ENCODE measurements around the gene MYOCD. TPM values are rescaled to one million over a fixed set of nuclear protein-coding genes. Genes with fewer than 3 reads are reported as not detected.

The MYOCD gene
- polyA plus RNA-seq, 6 donors from 2014 or later = not detected

GRCh38 chr17:12759090-12759489 is 93.4 kb downstream of the MYOCD start:
- no peaks in the 10 kb centered on the region for H3K36me3 Mint-ChIP-seq
- no peaks in the 10 kb centered on the region for H3K4me1 Mint-ChIP-seq
- H3K9me3 Mint-ChIP-seq = peaks cover 0 to 11% (median 1%) of the 10 kb centered on the region in 7 donors
- H3K27me3 Mint-ChIP-seq = peaks cover 0 to 12% (median 5%) of the 10 kb centered on the region in 3 donors
- no peak overlapping the region for H3K4me3 Mint-ChIP-seq
- ATAC-seq (ENCODE audit: low read depth in 2 of 2) (no peak), DNase-seq (no peak)
- H3K27ac Mint-ChIP-seq = no peak overlapping the region

- no peak for DNase-seq
- Mint-ChIP-seq H3K27ac (no peak overlapping the region), H3K36me3 (no peaks in the 10 kb centered on the region), H3K4me3 (no peak overlapping the region), H3K27me3 (peaks cover 5 to 11% (median 7%) of the 10 kb centered on the region in 3 donors), H3K9me3 (peaks cover 0 to 11% (median 1%) of the 10 kb centered on the region in 7 donors), H3K4me1 (no peaks in the 10 kb centered on the region)
- no peak for ATAC-seq (ENCODE audit: low read depth in 2 of 2)
These were observed 99.9 kb downstream of the MYOCD start for GRCh38 chr17:12765548-12765947.

- H3K4me3 Mint-ChIP-seq = no peak overlapping the region
- H3K4me1 Mint-ChIP-seq = no peaks in the 10 kb centered on the region
- H3K27me3 Mint-ChIP-seq = peaks cover 0 to 7% (median 7%) of the 10 kb centered on the region in 3 donors
- H3K27ac Mint-ChIP-seq = peak overlapping the region in 1 of 6 donors; percentile 50
- peaks cover 0 to 4% (median 0%) of the 10 kb centered on the region in 7 donors for H3K9me3 Mint-ChIP-seq
- no peak for ATAC-seq (ENCODE audit: low read depth in 2 of 2)
- no peaks in the 10 kb centered on the region for H3K36me3 Mint-ChIP-seq
- DNase-seq = no peak
These were observed 102.6 kb downstream of the MYOCD start for GRCh38 chr17:12768255-12768654.

- ATAC-seq (ENCODE audit: low read depth in 2 of 2) (no peak), DNase-seq (no peak)
- no peak overlapping the region for H3K27ac Mint-ChIP-seq
- H3K27me3 Mint-ChIP-seq = peaks cover 0 to 7% (median 7%) of the 10 kb centered on the region in 3 donors
- peaks cover 0 to 4% (median 0%) of the 10 kb centered on the region in 7 donors for H3K9me3 Mint-ChIP-seq
- H3K4me1 Mint-ChIP-seq = no peaks in the 10 kb centered on the region
- H3K4me3 Mint-ChIP-seq = no peak overlapping the region
- no peaks in the 10 kb centered on the region for H3K36me3 Mint-ChIP-seq
These were observed 104.3 kb downstream of the MYOCD start for GRCh38 chr17:12769981-12770380.

- Mint-ChIP-seq H3K27ac (no peak overlapping the region), H3K4me3 (no peak overlapping the region), H3K36me3 (no peaks in the 10 kb centered on the region), H3K4me1 (no peaks in the 10 kb centered on the region), H3K27me3 (peaks cover 0 to 7% (median 6%) of the 10 kb centered on the region in 3 donors), H3K9me3 (peaks cover 0 to 4% (median 0%) of the 10 kb centered on the region in 7 donors)
- DNase-seq (no peak), ATAC-seq (ENCODE audit: low read depth in 2 of 2) (no peak)
These were observed 107.5 kb downstream of the MYOCD start for GRCh38 chr17:12773153-12773552.

GRCh38 chr17:12789075-12789480 is 123.4 kb downstream of the MYOCD start:
- Mint-ChIP-seq H3K9me3 (peaks cover 0 to 7% (median 0%) of the 10 kb centered on the region in 7 donors), H3K4me3 (peak overlapping the region; percentile 22 to 91 (median 68)), H3K4me1 (peaks cover 7 to 10% (median 8%) of the 10 kb centered on the region in 3 donors), H3K27me3 (peaks cover 41 to 53% (median 48%) of the 10 kb centered on the region in 3 donors), H3K36me3 (peaks cover 0 to 6% of the 10 kb centered on the region in 2 donors), H3K27ac (no peak overlapping the region)
- ATAC-seq (ENCODE audit: low read depth in 2 of 2) = peak; percentile 23 to 57
- DNase-seq = no peak

- peak; percentile 43 to 50 for ATAC-seq (ENCODE audit: low read depth in 2 of 2)
- Mint-ChIP-seq H3K27ac (peak within 1 kb of the TSS in 1 of 6 donors; percentile 63), H3K4me3 (peak within 1 kb of the TSS; percentile 74 to 91 (median 84)), H3K9me3 (peaks cover 0 to 7% (median 0%) of the 10 kb centered on the region in 7 donors), H3K36me3 (peaks cover 0 to 6% of the 10 kb centered on the region in 2 donors), H3K27me3 (peaks cover 41 to 53% (median 48%) of the 10 kb centered on the region in 3 donors), H3K4me1 (peaks cover 7 to 10% (median 8%) of the 10 kb centered on the region in 3 donors)
- DNase-seq = no peak
These were observed 124.0 kb downstream of the MYOCD start, which contains the start of gene ARHGAP44 for GRCh38 chr17:12789481-12790248. ARHGAP44 (plus strand) TSS chr17:12789498; CDS start chr17:12789839, 341 bp downstream.

GRCh38 chr17:12790249-12791106 is 124.8 kb downstream of the MYOCD start:
- Mint-ChIP-seq H3K4me1 (peaks cover 7 to 10% (median 8%) of the 10 kb centered on the region in 3 donors), H3K27me3 (peaks cover 46 to 51% (median 47%) of the 10 kb centered on the region in 3 donors), H3K36me3 (peaks cover 0 to 6% of the 10 kb centered on the region in 2 donors), H3K9me3 (peaks cover 0 to 6% (median 0%) of the 10 kb centered on the region in 7 donors), H3K4me3 (peak overlapping the region; percentile 74 to 91 (median 84)), H3K27ac (peak overlapping the region in 1 of 6 donors; percentile 63)
- no peak for ATAC-seq (ENCODE audit: low read depth in 2 of 2)
- DNase-seq = no peak

GRCh38 chr17:12794919-12795532 is 129.3 kb downstream of the MYOCD start:
- ATAC-seq (ENCODE audit: low read depth in 2 of 2) = no peak
- DNase-seq = no peak
- Mint-ChIP-seq H3K36me3 (peaks cover 11 to 18% of the 10 kb centered on the region in 2 donors), H3K4me3 (no peak overlapping the region), H3K9me3 (peaks cover 5 to 21% (median 9%) of the 10 kb centered on the region in 7 donors), H3K4me1 (peaks cover 4 to 9% (median 5%) of the 10 kb centered on the region in 3 donors), H3K27ac (no peak overlapping the region), H3K27me3 (peaks cover 24 to 32% (median 30%) of the 10 kb centered on the region in 3 donors)

- Mint-ChIP-seq H3K27ac (no peak overlapping the region), H3K9me3 (peaks cover 4 to 26% (median 7%) of the 10 kb centered on the region in 7 donors), H3K36me3 (peaks cover 11 to 14% of the 10 kb centered on the region in 2 donors), H3K4me1 (no peaks in the 10 kb centered on the region), H3K27me3 (peaks cover 8 to 19% (median 11%) of the 10 kb centered on the region in 3 donors), H3K4me3 (no peak overlapping the region)
- DNase-seq (no peak), ATAC-seq (ENCODE audit: low read depth in 2 of 2) (no peak)
These were observed 135.2 kb downstream of the MYOCD start for GRCh38 chr17:12800855-12801365.

- H3K27me3 Mint-ChIP-seq = peaks cover 6 to 19% (median 11%) of the 10 kb centered on the region in 3 donors
- H3K4me1 Mint-ChIP-seq = no peaks in the 10 kb centered on the region
- H3K36me3 Mint-ChIP-seq = peaks cover 0 to 8% of the 10 kb centered on the region in 2 donors
- no peak overlapping the region for H3K27ac Mint-ChIP-seq
- no peak for ATAC-seq (ENCODE audit: low read depth in 2 of 2)
- no peak overlapping the region for H3K4me3 Mint-ChIP-seq
- H3K9me3 Mint-ChIP-seq = peaks cover 13 to 36% (median 22%) of the 10 kb centered on the region in 7 donors
- DNase-seq = no peak
These were observed 140.9 kb downstream of the MYOCD start for GRCh38 chr17:12806630-12807029.

GRCh38 chr17:12808723-12809122 is 143.0 kb downstream of the MYOCD start:
- DNase-seq = no peak
- Mint-ChIP-seq H3K4me1 (no peaks in the 10 kb centered on the region), H3K27ac (no peak overlapping the region), H3K36me3 (peaks cover 0 to 8% of the 10 kb centered on the region in 2 donors), H3K4me3 (no peak overlapping the region), H3K9me3 (peaks cover 13 to 36% (median 22%) of the 10 kb centered on the region in 7 donors), H3K27me3 (peaks cover 6 to 12% (median 11%) of the 10 kb centered on the region in 3 donors)
- no peak for ATAC-seq (ENCODE audit: low read depth in 2 of 2)
